ENCODE data around the gene MANBA.

MANBA gene

DNA sequence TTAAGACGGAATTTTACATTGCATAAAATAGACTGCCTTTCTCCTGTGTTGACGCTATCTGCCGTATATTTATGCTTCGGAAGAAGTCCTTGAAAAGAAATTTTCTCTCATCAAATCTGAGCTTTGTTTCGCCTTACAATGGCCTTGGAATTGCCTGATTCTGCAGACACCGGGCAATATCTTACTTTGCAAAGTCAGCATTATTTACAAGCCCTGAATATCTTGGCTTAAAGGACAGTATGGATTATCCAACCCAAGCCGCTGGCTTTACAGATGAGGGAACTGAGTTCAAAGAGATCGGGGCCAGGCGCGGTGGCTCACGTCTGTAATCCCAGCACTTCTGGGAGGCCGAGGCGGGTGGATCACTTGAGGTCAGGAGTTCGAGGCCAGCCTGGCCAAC is 1.1 kb upstream of the MANBA start:
- Histone ChIP-seq H3K36me3 (ENCODE audit: control insufficient read depth in 2 of 2, insufficient read depth in 1 of 2, low read length in 2 of 2) (no peaks in the 10 kb centered on the region), H3K4me3 (ENCODE audit: low read depth, low read length) (no peak overlapping the region), H3K9me3 (ENCODE audit: control insufficient read depth, insufficient read depth, low read depth, low read length) (no peaks in the 10 kb centered on the region), H3K27ac (ENCODE audit: extremely low read depth, low read depth, low read length) (no peak overlapping the region), H3K4me1 (ENCODE audit: control insufficient read depth, insufficient read depth, low read length) (no peaks in the 10 kb centered on the region; the same call in 1 of the 2 replicates)
- ChIA-PET POLR2A (interaction anchor here (1.2 kb wide), 1 partner anchor 18 kb away, joined by 5 read pairs; no protein-coding TSS in a partner anchor), CTCF (interaction anchor here (0.6 kb wide), 1 partner anchor 19 kb away, joined by 3 read pairs; no protein-coding TSS in a partner anchor)
- TF ChIP-seq, protein P1, sequence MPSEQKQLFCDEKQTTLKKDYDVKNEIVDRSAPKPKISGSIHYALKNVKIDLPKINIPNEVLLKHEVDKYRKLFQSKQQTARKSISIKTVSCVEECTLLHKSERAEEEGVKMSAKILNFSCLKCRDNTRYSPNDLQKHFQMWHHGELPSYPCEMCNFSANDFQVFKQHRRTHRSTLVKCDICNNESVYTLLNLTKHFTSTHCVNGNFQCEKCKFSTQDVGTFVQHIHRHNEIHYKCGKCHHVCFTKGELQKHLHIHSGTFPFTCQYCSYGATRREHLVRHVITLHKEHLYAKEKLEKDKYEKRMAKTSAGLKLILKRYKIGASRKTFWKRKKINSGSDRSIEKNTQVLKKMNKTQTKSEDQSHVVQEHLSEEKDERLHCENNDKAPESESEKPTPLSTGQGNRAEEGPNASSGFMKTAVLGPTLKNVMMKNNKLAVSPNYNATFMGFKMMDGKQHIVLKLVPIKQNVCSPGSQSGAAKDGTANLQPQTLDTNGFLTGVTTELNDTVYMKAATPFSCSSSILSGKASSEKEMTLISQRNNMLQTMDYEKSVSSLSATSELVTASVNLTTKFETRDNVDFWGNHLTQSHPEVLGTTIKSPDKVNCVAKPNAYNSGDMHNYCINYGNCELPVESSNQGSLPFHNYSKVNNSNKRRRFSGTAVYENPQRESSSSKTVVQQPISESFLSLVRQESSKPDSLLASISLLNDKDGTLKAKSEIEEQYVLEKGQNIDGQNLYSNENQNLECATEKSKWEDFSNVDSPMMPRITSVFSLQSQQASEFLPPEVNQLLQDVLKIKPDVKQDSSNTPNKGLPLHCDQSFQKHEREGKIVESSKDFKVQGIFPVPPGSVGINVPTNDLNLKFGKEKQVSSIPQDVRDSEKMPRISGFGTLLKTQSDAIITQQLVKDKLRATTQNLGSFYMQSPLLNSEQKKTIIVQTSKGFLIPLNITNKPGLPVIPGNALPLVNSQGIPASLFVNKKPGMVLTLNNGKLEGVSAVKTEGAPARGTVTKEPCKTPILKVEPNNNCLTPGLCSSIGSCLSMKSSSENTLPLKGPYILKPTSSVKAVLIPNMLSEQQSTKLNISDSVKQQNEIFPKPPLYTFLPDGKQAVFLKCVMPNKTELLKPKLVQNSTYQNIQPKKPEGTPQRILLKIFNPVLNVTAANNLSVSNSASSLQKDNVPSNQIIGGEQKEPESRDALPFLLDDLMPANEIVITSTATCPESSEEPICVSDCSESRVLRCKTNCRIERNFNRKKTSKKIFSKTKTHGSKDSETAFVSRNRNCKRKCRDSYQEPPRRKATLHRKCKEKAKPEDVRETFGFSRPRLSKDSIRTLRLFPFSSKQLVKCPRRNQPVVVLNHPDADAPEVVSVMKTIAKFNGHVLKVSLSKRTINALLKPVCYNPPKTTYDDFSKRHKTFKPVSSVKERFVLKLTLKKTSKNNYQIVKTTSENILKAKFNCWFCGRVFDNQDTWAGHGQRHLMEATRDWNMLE (tag by site-specific recombination; conservative IDR thresholded peaks at IDR 0.05; ENCODE audit: low read depth), result no peak
- TF ChIP-seq ZNF248 (tag by site-specific recombination; IDR thresholded peaks at IDR 0.05) (no peak), KLF9 (tag by site-specific recombination; IDR thresholded peaks at IDR 0.05; ENCODE audit: low read depth) (no peak)

DNA sequence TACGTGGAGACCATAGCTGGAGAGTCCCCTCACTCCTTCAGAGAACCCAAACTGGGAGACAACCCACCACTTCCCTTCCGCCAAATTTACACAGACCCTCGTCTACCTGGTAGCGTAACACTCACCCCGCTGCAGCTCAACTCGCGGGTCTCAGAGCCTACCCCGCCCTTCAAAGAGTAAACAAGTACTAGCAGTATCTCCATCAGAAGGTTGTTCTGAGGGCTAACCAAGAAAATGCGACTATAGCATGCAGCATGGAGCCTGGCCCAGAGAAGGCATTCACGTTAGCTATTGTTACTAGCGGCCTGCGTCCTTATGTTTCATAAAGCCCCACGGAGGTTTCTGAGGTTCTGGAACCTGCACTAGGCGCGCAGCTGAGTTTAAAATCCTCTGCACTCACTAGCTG is 531 bp upstream of the MANBA start:
- Histone ChIP-seq H3K4me1 (ENCODE audit: control insufficient read depth, insufficient read depth, low read length) (no peaks in the 10 kb centered on the region; the same call in 1 of the 2 replicates), H3K27ac (ENCODE audit: extremely low read depth, low read depth, low read length) (peak overlapping the region; percentile 1; the same call in 1 of the 2 replicates), H3K36me3 (ENCODE audit: control insufficient read depth in 2 of 2, insufficient read depth in 1 of 2, low read length in 2 of 2) (no peaks in the 10 kb centered on the region), H3K4me3 (ENCODE audit: low read depth, low read length) (peak overlapping the region; percentile 79), H3K9me3 (ENCODE audit: control insufficient read depth, insufficient read depth, low read depth, low read length) (no peaks in the 10 kb centered on the region)
- ChIA-PET POLR2A (interaction anchor here (0.5 to 1.7 kb wide), 7 partner anchors 15 to 547 kb away, joined by 3 to 17 read pairs (median 4); partner anchors contain the start of genes CISD2 and UBE2D3), CTCF (interaction anchor here (0.7 kb wide), 1 partner anchor 271 kb away, joined by 4 read pairs; no protein-coding TSS in a partner anchor)
- TF ChIP-seq ZNF658 (tag by site-specific recombination; IDR thresholded peaks at IDR 0.05) (no peak), ZBTB8A (tag by site-specific recombination; IDR thresholded peaks at IDR 0.05) (peak; percentile 7; the same call in 1 of the 2 replicates), KLF10 (tag by site-specific recombination; IDR thresholded peaks at IDR 0.05) (no peak), ZNF114 (tag by site-specific recombination; IDR thresholded peaks at IDR 0.05) (no peak), TCF7L2 (IDR thresholded peaks at IDR 0.05; ENCODE audit: borderline replicate concordance, low read depth, low read length) (no peak), ZNF292 (tag by site-specific recombination; IDR thresholded peaks at IDR 0.05; ENCODE audit: borderline replicate concordance, low read depth) (no peak), ZNF394 (tag by site-specific recombination; IDR thresholded peaks at IDR 0.05; ENCODE audit: borderline replicate concordance) (no peak)
- TF ChIP-seq, protein P2, sequence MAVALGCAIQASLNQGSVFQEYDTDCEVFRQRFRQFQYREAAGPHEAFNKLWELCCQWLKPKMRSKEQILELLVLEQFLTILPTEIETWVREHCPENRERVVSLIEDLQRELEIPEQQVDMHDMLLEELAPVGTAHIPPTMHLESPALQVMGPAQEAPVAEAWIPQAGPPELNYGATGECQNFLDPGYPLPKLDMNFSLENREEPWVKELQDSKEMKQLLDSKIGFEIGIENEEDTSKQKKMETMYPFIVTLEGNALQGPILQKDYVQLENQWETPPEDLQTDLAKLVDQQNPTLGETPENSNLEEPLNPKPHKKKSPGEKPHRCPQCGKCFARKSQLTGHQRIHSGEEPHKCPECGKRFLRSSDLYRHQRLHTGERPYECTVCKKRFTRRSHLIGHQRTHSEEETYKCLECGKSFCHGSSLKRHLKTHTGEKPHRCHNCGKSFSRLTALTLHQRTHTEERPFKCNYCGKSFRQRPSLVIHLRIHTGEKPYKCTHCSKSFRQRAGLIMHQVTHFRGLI (tag by site-specific recombination; IDR thresholded peaks at IDR 0.05), result no peak
- TF ChIP-seq, protein P3, sequence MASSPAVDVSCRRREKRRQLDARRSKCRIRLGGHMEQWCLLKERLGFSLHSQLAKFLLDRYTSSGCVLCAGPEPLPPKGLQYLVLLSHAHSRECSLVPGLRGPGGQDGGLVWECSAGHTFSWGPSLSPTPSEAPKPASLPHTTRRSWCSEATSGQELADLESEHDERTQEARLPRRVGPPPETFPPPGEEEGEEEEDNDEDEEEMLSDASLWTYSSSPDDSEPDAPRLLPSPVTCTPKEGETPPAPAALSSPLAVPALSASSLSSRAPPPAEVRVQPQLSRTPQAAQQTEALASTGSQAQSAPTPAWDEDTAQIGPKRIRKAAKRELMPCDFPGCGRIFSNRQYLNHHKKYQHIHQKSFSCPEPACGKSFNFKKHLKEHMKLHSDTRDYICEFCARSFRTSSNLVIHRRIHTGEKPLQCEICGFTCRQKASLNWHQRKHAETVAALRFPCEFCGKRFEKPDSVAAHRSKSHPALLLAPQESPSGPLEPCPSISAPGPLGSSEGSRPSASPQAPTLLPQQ (tag by site-specific recombination; IDR thresholded peaks at IDR 0.05), result no peak
